Esophagus squamous epithelium (tissue), 4 donors: ENCODE data around the gene CST3.

Experiments
- CTCF ChIP-seq, 6 experiments: fragments of 450-650 bp in 4 of 6; fragments of 200-600 bp in 2 of 6; sonication (generic) in 2 of 6; IDR thresholded peaks; one replicate each; pipeline ENCODE4 v1.5.1; 2016 to 2019; ENCODE audit warnings: antibody characterized with exemption in 6 of 6, mild to moderate bottlenecking in 4 of 6, moderate library complexity in 4 of 6
- POLR2A ChIP-seq, 4 donors: fragments of 450-650 bp; IDR thresholded peaks; one replicate each; pipeline ENCODE4 v1.6.1; 2017; ENCODE audit warnings: antibody characterized with exemption in 4 of 4, mild to moderate bottlenecking in 4 of 4, moderate library complexity in 3 of 4

DNA sequence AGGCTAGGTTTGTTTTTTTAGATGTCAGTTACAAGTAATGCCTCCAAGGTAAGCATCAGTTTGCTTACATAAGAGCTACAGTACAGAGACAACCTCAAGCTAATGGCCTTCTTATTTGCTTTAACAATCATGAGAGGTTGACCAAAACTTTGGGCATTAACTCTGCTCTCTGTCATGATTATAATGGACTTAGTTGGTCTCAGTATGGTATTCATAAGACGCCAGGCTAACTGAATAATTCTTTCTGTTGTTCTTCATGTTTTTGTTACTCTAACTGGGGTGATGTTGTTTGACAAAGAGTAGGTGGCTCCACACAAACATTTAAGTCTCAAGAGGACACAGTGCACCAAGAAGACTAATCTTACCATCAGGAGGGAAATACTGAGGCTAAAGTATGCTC, 41.8 kb downstream of the CST3 start:
- TF ChIP-seq CTCF (IDR thresholded peaks at IDR 0.05) (no peak), POLR2A (IDR thresholded peaks at IDR 0.05) (no peak)
